Panc1 (cell line): Measurements from ENCODE around the gene KTI12. TPM values are rescaled to one million over a fixed set of nuclear protein-coding genes. Genes with fewer than 3 reads are reported as not detected.

Experiments
- ATAC-seq: fragments of 200-7000 bp; cut with Tn5 transposase; 2 replicates; pipeline ENCODE4 v1.9.1; 2020; ENCODE audit warnings: mild to moderate bottlenecking, moderate library complexity
- BruUV-seq: library from RNA; stranded (reverse); fragments of 400-500 nt; replicated peaks from 2 replicates; lab custom pipeline; 2021; lab: Mats Ljungman, UMichigan
- CTCF ChIA-PET: fragments of 300-600 bp; sonication (Branson Sonifier 250); formaldehyde crosslinking; loops from one replicate; lab custom pipeline; 2022; ENCODE audit warnings: antibody characterized with exemption; lab: Charles Lee
- POLR2A ChIA-PET: fragments of 300-600 bp; sonication (Branson Sonifier 250); formaldehyde crosslinking; loops from one replicate; lab custom pipeline; 2022; ENCODE audit warnings: antibody characterized with exemption; lab: Charles Lee
- DNase-seq: peaks from one replicate; pipeline ENCODE4 v3.0.0-alpha.2; 2010; ENCODE audit warnings: low read depth, low spot score
- H3K27ac ChIP-seq: 2 replicates; pipeline ENCODE4 v1.5.1; 2011; ENCODE audit warnings: mild to moderate bottlenecking, low read length, inconsistent platforms
- H3K27me3 ChIP-seq: fragments of 200-500 bp; sonication (Bioruptor generic); 2 replicates; pipeline ENCODE4 v1.6.0; 2014; ENCODE audit warnings: low read length, inconsistent platforms; ENCODE audit not compliant: control insufficient read depth, insufficient read depth
- H3K36me3 ChIP-seq: fragments of 200-500 bp; sonication (Bioruptor generic); 2 replicates; pipeline ENCODE4 v1.5.1; 2014; ENCODE audit warnings: inconsistent platforms, mild to moderate bottlenecking, low read length, moderate library complexity; ENCODE audit not compliant: control insufficient read depth, insufficient read depth
- H3K4me1 ChIP-seq: 2 replicates; pipeline ENCODE4 v1.5.1; 2011; ENCODE audit warnings: inconsistent platforms, mild to moderate bottlenecking, low read length, moderate library complexity; ENCODE audit not compliant: control insufficient read depth, insufficient read depth
- H3K4me3 ChIP-seq, 2 experiments: 2 replicates each; pipeline ENCODE4 v1.5.1; 2011 to 2012; ENCODE audit warnings: low read depth in 2 of 2, low read length in 2 of 2, mild to moderate bottlenecking in 2 of 2, inconsistent platforms in 1 of 2, moderate library complexity in 1 of 2
- H3K9me3 ChIP-seq: fragments of 200-500 bp; sonication (Bioruptor generic); 2 replicates; pipeline ENCODE4 v1.5.1; 2014; ENCODE audit warnings: low read depth, mild to moderate bottlenecking, inconsistent platforms, low read length, moderate library complexity; ENCODE audit not compliant: control insufficient read depth, insufficient read depth
- CTCF ChIP-seq: fragments of 450-650 bp; IDR thresholded peaks from 2 replicates; pipeline ENCODE4 v1.5.1; 2017; ENCODE audit warnings: mild to moderate bottlenecking
- POLR2AphosphoS5 ChIP-seq: IDR thresholded peaks from 2 replicates; pipeline ENCODE4 v1.6.1; 2012; ENCODE audit warnings: mild to moderate bottlenecking, low read depth, low read length, moderate library complexity
- SIN3A ChIP-seq: IDR thresholded peaks from 2 replicates; pipeline ENCODE4 v1.6.1; 2012; ENCODE audit warnings: low read depth, mild to moderate bottlenecking, low read length, moderate library complexity, borderline replicate concordance; ENCODE audit not compliant: insufficient read depth
- TCF7L2 ChIP-seq: IDR thresholded peaks from 2 replicates; pipeline ENCODE4 v1.6.1; 2011; ENCODE audit warnings: mild to moderate bottlenecking, low read depth, low read length, inconsistent platforms
- in situ Hi-C: cut with HindIII; loops from 2 replicates; pipeline ENCODE4 v1.10.0; 2016; ENCODE audit warnings: low sequenced_read_pairs, low pct_unique_long_range_greater_than_20kb
- intact Hi-C: fragments of 100-400 bp; cut with micrococcal nuclease; formaldehyde crosslinking; loops from one replicate; pipeline ENCODE4 v1.10.0; 2022; ENCODE audit not compliant: unreplicated experiment
- total RNA-seq: library from RNA; stranded (reverse); gene quantifications from one replicate; pipeline ENCODE4 v1.2.1, GENCODE V29; 2021; ENCODE audit not compliant: unreplicated experiment
- TF ChIP-seq, protein P1 (sequence below), 2 experiments: IDR thresholded peaks; 2 replicates each; pipeline ENCODE4 v1.6.1; 2011 to 2012; ENCODE audit warnings: low read depth in 2 of 2, control low read depth in 1 of 2, low read length in 1 of 2, mild to moderate bottlenecking in 1 of 2, moderate library complexity in 1 of 2; ENCODE audit not compliant: insufficient read depth in 1 of 2

The KTI12 gene
- total RNA-seq, 1 experiment from 2014 or later: 13.1 TPM

- no peaks in the 10 kb centered on the region; the same call in none of the 2 replicates for H3K36me3 ChIP-seq
- in situ Hi-C loops (no loop called here), intact Hi-C loops (no loop called here)
- H3K9me3 ChIP-seq: no peaks in the 10 kb centered on the region
- no peaks in the 10 kb centered on the region for H3K27me3 ChIP-seq
- ATAC-seq: no peak
- BruUV-seq: no TSS peak
- TF ChIP-seq, protein P1, sequence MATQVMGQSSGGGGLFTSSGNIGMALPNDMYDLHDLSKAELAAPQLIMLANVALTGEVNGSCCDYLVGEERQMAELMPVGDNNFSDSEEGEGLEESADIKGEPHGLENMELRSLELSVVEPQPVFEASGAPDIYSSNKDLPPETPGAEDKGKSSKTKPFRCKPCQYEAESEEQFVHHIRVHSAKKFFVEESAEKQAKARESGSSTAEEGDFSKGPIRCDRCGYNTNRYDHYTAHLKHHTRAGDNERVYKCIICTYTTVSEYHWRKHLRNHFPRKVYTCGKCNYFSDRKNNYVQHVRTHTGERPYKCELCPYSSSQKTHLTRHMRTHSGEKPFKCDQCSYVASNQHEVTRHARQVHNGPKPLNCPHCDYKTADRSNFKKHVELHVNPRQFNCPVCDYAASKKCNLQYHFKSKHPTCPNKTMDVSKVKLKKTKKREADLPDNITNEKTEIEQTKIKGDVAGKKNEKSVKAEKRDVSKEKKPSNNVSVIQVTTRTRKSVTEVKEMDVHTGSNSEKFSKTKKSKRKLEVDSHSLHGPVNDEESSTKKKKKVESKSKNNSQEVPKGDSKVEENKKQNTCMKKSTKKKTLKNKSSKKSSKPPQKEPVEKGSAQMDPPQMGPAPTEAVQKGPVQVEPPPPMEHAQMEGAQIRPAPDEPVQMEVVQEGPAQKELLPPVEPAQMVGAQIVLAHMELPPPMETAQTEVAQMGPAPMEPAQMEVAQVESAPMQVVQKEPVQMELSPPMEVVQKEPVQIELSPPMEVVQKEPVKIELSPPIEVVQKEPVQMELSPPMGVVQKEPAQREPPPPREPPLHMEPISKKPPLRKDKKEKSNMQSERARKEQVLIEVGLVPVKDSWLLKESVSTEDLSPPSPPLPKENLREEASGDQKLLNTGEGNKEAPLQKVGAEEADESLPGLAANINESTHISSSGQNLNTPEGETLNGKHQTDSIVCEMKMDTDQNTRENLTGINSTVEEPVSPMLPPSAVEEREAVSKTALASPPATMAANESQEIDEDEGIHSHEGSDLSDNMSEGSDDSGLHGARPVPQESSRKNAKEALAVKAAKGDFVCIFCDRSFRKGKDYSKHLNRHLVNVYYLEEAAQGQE (IDR thresholded peaks at IDR 0.05; ENCODE audit: insufficient read depth in 1 of 2, low read depth in 2 of 2, low read length in 1 of 2): no peak
- TF ChIP-seq CTCF: no peak
- DNase-seq: no peak
- ChIA-PET CTCF (no interaction called here), POLR2A (no interaction called here)
- no peak overlapping the region for H3K27ac ChIP-seq
- H3K4me1 ChIP-seq: peaks cover 7% of the 10 kb centered on the region
- no peak overlapping the region for H3K4me3 ChIP-seq
Measured at GRCh38 chr1:52037909-52038308, 4.3 kb upstream of the KTI12 start.

GRCh38 chr1:52037402-52037814, 3.8 kb upstream of the KTI12 start:
- intact Hi-C loops (no loop called here), in situ Hi-C loops (no loop called here)
- TF ChIP-seq SIN3A: no peak
- TF ChIP-seq, protein P1 (IDR thresholded peaks at IDR 0.05; ENCODE audit: insufficient read depth in 1 of 2, low read depth in 2 of 2, low read length in 1 of 2): no peak
- TF ChIP-seq POLR2AphosphoS5: no peak
- TF ChIP-seq CTCF: no peak
- no peak for TF ChIP-seq TCF7L2
- Histone ChIP-seq H3K4me3 (no peak overlapping the region), H3K27me3 (no peaks in the 10 kb centered on the region), H3K27ac (no peak overlapping the region), H3K9me3 (no peaks in the 10 kb centered on the region), H3K4me1 (peaks cover 7% of the 10 kb centered on the region), H3K36me3 (no peaks in the 10 kb centered on the region; the same call in none of the 2 replicates)
- BruUV-seq: no TSS peak
- CTCF ChIA-PET: no interaction called here
- DNase-seq: no peak
- POLR2A ChIA-PET: no interaction called here
- ATAC-seq: no peak
